Fibroblast of skin of right biceps (primary cell): ENCODE results near the gene HNRNPA2B1.
"Not testable (repeated sequence)": the region's sequence is repeated elsewhere in the genome, so short reads cannot be mapped to it uniquely, and the experiment has no call there.

Experiments used
- DNase-seq: peaks from one replicate; pipeline ENCODE4 v3.0.0-alpha.2; 2013

HNRNPA2B1 gene

GRCh38 chr7:26183545-26184280 is 16.8 kb downstream of the HNRNPA2B1 start:
- no peak for DNase-seq

- no peak for DNase-seq
Observed at GRCh38 chr7:26182706-26183105, 17.8 kb downstream of the HNRNPA2B1 start.

- DNase-seq = no peak
Observed at GRCh38 chr7:26182283-26182682, 18.3 kb downstream of the HNRNPA2B1 start.

GRCh38 chr7:26181474-26182227 is 18.9 kb downstream of the HNRNPA2B1 start:
- no peak for DNase-seq

GRCh38 chr7:26180792-26181198 is 19.8 kb downstream of the HNRNPA2B1 start:
- DNase-seq = no peak

- no peak for DNase-seq
Observed at GRCh38 chr7:26179826-26180497, 20.6 kb downstream of the HNRNPA2B1 start.

- no peak for DNase-seq
Observed at GRCh38 chr7:26179422-26179821, 21.1 kb downstream of the HNRNPA2B1 start.

- DNase-seq = no peak
Observed at GRCh38 chr7:26178272-26178960, 22.1 kb downstream of the HNRNPA2B1 start.

- DNase-seq = not testable (repeated sequence)
Observed at GRCh38 chr7:26177269-26177668, 23.3 kb downstream of the HNRNPA2B1 start.

GRCh38 chr7:26176696-26177095 is 23.9 kb downstream of the HNRNPA2B1 start:
- not testable (repeated sequence) for DNase-seq

- not testable (repeated sequence) for DNase-seq
Observed at GRCh38 chr7:26175903-26176302, 24.6 kb downstream of the HNRNPA2B1 start.

GRCh38 chr7:26172048-26172447 is 28.5 kb downstream of the HNRNPA2B1 start:
- DNase-seq = no peak

- no peak for DNase-seq
Observed at GRCh38 chr7:26171601-26172000, 28.9 kb downstream of the HNRNPA2B1 start.

GRCh38 chr7:26170663-26171062 is 29.9 kb downstream of the HNRNPA2B1 start:
- no peak for DNase-seq

- no peak for DNase-seq
Observed at GRCh38 chr7:26169271-26169670, 31.3 kb downstream of the HNRNPA2B1 start.

- DNase-seq = no peak
Observed at GRCh38 chr7:26168458-26169023, 32.0 kb downstream of the HNRNPA2B1 start.

- DNase-seq = no peak
Observed at GRCh38 chr7:26167303-26167934, 33.1 kb downstream of the HNRNPA2B1 start.

GRCh38 chr7:26166684-26167266 is 33.8 kb downstream of the HNRNPA2B1 start:
- DNase-seq = no peak

- DNase-seq = no peak
Observed at GRCh38 chr7:26165950-26166683, 34.4 kb downstream of the HNRNPA2B1 start.

- not testable (repeated sequence) for DNase-seq
Observed at GRCh38 chr7:26163804-26164203, 36.7 kb downstream of the HNRNPA2B1 start.

GRCh38 chr7:26162431-26162830 is 38.1 kb downstream of the HNRNPA2B1 start:
- DNase-seq = no peak
